SU-DHL-6 (cell line): Measurements from ENCODE around the gene PDGFRA.

Experiments used
- EZH2phosphoT487 ChIP-seq: fragments of 200-600 bp; sonication (generic), shearing (Covaris generic); conservative IDR thresholded peaks from 2 replicates; pipeline ENCODE4 v1.6.1; 2018; ENCODE audit warnings: mild to moderate bottlenecking, antibody characterized with exemption, low read length, moderate library complexity, mixed read lengths
- TF ChIP-seq, protein P1 (sequence below): fragments of 200-600 bp; sonication (generic); IDR thresholded peaks from one replicate; pipeline ENCODE4 v1.5.1; 2017; ENCODE audit warnings: antibody characterized with exemption, mild to moderate bottlenecking, low read length, moderate library complexity; ENCODE audit not compliant: insufficient read depth, poor library complexity, severe bottlenecking

DNA sequence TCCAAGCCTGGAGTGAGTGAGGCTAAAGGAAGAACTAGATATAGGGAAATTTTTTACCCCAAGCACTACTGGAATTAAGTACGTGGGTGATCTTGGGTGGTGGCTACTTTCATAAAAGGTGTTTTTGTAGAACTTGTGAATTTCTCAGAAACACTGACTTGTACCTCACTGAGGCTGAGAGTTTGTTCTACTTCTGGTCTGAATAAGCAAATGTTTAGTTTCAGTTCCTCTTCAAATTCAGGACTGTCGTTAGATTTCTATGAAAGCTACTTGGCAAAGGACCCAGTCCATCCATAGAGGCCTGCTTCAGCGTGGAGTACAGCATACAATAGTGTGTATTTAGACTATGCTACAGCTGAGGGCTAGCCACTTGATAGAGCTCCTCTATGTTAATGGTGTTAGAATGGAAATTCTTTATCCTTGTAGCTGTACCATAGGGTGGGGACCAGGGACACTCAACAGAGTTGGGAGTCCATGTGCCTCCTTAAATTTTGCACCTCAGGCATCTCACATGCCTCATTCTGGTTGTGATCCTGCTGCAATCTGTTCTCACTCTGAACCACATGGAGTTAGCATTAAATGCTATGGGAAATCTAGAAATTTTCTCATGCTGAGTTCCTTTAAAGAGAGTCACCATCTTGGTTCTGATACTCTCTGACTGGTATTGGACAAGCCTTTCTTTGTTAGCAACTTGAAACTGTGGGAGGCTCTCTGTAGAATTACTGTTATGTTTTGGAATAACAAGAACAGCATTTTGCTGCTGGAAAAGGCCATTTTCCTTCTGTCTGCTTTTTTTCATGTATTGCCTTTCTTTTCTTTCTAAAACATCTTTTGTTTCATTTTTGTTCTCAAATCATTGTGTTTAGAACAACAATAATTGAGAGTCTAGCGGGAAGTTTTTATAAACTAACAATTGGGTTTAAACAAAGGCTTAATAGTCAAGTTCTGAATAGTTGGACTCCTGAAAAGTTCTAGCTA lies 86.8 kb downstream of the PDGFRA start:
- TF ChIP-seq, protein P1, sequence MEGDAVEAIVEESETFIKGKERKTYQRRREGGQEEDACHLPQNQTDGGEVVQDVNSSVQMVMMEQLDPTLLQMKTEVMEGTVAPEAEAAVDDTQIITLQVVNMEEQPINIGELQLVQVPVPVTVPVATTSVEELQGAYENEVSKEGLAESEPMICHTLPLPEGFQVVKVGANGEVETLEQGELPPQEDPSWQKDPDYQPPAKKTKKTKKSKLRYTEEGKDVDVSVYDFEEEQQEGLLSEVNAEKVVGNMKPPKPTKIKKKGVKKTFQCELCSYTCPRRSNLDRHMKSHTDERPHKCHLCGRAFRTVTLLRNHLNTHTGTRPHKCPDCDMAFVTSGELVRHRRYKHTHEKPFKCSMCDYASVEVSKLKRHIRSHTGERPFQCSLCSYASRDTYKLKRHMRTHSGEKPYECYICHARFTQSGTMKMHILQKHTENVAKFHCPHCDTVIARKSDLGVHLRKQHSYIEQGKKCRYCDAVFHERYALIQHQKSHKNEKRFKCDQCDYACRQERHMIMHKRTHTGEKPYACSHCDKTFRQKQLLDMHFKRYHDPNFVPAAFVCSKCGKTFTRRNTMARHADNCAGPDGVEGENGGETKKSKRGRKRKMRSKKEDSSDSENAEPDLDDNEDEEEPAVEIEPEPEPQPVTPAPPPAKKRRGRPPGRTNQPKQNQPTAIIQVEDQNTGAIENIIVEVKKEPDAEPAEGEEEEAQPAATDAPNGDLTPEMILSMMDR, result no peak
- TF ChIP-seq EZH2phosphoT487, result no peak
